ENCODE measurements around the gene GNB1.

The GNB1 gene

DNA sequence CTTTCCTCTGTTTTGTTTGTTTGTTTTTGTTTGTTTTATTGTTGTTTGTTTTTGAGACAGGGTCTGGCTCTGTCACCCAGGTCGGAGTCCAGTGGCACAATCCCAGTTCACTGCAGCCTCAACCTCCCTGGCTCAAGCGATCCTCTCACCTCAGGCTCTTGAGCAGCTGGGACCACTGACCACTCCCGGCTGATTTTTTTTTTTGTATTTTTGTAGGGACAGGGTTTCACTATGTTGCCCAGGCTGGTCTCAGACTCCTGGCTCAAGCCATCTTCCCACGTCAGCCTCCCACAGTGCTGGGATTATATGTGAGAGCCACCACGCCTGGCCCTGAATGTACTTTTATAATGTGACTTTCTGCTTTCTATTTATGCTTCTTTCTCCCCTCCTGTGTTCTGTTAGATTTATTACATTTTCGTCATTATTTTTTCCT, 19.2 kb upstream of the GNB1 start:
- DNase-seq, result no peak

DNA sequence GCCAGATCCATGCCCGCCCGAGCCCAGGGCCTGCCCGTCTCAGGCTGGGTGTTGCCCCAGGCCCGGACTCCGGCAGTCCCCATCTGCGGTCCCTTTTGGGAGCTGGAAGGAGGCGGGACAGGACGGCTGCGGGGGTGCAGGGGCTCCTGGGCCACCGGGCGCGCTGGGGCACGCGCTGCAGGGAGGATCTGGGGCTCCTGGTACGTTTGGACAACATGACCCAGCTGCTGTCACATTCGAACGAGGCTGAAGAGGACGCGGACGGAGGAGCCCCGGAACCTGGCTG, 17.6 kb upstream of the GNB1 start:
- DNase-seq, result no peak

DNA sequence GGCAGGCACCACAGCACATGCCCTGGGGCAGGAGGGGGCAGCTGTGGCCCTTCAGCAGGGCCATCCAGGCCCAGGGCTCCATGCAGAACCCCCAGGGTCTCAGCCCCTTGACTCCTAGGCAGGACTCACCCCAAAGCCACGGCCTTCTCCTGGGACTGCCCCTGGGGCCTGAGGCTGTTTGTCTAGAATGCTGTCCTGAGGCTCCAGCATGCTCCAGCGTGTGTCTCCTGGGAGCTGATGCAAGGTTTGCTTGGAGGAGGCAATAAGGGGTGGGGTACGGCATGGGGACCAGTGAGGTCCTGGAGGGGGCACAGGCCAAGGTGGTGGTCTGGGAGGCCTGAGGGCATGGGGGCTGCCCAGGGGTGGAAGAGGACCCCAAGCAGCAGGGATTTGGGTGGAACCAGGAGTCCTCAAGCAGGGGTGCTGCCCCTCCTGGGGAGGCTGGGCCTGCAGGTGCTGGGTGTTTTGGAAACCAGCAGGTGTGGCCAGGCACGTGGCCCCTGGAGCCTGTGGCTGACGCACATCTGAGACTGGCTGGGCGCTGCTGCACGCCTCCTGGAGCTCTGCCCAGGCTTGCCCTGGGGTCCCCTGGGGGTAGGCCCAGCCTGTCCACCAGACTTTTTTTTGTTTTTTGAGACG, 16.3 kb upstream of the GNB1 start:
- DNase-seq, result peak in 1 of 2 experiments; percentile 77

DNA sequence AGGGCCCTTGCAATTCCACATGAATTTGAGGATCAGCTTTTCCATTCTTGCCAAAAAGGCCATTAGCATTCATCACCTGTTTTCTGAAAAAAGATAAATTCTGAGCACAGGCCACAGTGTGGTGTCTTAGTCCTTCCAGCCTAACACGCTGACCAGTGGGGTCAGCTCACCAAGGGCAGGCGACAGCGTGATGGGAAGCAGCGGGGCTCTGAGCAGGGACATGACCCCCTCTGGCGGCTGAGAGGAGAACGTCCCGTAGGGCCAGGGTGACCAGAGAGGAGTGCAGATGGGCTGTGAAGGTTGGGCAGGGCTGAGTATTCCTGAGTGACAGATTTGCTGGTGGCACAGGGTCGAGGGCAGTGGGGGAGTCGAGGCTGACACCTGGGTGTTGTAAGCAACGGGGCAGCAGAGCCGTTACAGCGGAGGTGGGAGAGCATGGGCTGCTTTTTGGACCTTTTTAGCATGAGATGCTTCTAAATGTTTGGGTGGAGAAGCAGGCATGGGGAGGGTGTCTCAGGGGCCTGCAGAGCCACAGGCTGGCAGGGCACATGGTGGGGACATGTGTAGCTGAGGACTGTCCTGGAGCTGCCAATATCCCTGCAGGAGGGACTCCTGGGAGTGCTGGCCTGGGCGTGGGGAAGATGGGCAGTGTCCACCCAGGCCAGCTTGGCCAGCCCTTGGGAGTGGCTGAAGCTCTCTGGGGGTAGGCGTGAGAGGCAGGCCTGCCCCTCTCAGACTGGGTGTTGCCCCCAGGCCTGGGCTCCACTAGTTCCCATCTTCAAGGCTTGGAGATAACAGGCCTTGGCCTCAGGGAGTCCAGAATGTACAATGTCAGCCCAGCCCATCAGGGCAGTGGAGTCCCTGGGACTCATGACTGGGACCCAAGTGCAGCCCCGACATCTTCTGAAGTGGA, 15.6 kb upstream of the GNB1 start:
- DNase-seq, result peak; percentile 34 to 91

DNA sequence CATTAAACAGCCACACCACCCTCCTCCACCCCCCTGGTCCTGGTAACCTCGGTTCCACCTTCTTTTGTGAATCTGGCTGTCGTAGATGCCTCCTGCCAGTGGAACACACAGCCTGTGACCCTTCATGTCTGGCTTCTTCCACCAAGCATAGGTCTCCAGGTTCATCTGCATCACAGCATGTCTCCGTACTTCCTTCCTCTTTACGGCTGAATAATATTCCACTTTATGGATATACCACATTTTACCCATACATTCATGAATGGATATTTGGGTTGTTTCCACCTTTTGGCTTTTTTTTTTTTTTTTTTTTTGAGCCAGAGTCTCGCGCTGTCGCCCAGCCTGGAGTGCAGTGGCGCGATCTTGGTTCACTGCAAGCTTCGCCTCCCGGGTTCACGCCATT, 12.3 kb upstream of the GNB1 start:
- DNase-seq, result no peak

DNA sequence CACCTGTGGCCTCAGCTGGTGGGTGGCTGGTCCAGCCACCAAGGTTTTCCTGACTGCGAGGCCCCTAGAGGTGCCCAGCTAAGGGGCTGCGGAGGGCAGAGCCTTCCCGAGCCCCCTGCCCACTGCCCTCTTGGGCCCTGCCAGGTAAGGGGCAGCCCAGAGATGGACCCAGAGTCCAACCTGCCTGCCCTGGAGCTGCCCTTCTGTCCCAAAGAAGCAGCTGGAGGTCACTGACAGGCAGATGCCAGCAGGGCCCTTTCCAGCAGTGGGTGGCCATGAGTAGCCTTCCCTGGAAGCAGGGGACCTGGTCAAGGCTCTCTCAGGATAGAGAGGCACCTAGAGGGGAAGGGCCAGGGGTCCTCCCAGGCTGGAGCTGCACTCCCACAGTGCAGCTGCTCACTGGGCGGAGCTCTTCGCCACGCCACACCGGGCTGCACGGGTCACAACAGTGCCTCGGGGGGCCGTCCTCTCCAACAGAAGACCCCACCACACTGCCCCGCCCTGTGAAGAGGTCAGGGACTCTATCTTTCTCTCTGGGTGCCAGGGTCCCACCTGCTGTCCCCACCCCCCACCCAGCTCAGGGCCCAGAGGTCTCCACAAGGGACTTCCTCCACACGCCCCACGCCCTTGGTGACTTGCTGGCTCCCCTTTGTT, 10.9 kb upstream of the GNB1 start:
- DNase-seq, result no peak

DNA sequence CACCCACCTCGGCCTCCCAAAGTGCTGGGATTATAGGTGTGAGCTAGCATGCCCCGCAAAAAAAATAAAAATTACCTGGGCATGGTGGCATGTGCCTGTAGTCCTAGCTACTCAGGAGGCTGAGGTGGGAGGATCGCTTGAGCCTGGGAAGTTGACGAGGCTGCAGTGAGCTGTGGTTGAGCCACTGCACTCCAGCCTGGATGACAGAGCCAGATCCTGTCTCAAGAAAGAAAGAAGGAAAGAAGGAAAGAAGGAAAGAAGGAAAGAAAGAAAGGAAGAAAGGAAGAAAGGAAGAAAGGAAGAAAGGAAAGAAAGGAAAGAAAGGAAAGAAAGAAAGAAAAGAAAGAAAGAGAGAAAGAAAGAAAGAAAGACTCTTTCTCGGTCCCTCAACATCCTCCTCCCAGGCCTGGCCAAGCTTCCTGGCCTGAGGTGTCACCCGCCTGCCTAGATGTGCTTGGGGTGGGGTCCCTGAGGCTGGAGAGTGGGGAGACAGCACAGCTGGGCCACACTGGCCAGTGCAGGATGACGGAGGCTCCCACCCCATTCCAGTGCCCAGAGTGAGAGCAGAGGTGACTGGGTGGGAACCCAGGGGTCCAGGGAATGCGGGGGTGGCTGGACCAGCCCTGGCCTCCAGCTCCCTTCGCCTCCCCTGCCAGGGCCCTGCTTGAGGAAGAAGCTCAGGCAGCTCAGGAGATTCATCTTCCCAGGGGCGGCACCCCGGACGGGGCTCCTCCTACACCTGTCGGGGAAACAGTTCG, 10.2 kb upstream of the GNB1 start:
- peak in 1 of 2 experiments; percentile 43 for DNase-seq

DNA sequence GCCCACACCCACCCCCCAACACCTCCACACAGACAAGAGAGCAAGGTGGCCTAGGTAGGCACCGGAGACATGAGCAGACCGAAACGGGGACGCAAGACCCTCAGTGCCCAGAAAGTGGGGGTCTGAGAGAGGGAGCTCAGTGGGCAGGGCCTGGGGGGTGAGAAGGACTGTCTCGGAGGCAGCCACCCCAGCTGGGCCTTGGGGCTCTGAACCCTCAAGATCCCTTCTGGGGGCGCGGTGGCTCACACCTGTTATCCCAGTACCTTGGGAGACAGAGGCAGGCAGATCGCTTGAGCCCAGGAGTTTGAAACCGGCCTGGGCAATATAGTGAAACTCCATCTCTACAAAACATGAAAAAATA, 9.1 kb upstream of the GNB1 start:
- DNase-seq, result no peak

DNA sequence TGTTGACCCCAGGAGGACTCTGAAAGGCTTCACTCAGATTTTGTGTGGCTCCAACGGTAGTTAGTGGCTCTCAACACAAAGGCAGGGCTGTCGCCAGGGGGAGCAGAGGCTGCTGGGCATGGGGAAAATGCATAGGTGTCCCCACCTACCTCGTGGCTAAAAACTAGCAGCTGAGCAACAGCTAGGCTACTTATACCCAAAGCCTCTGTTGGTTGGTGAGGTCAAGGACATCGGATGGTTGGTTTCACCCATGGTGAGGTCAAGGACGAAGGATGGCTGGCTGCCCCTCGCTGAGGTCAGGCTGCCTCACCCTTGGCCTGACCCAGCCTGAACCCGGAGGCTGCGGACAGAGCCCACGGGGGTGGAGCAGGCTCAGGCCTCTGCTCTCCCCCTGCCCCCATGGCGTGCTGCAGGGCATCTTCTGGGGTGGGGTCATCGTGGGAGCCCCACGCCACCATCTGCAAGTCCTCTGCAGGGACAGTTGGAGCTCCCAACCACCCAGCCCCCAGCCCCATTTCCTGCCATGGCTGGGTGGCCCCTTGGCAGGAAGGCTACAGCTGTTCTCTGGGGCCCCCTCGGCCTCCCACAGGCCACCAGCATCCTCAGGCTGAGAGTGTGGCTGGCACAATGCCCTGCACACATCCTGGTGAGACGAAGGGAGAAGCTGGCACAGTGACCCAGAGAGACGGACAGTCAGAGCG, 8.5 kb upstream of the GNB1 start:
- peak in 1 of 2 experiments; percentile 39 for DNase-seq

DNA sequence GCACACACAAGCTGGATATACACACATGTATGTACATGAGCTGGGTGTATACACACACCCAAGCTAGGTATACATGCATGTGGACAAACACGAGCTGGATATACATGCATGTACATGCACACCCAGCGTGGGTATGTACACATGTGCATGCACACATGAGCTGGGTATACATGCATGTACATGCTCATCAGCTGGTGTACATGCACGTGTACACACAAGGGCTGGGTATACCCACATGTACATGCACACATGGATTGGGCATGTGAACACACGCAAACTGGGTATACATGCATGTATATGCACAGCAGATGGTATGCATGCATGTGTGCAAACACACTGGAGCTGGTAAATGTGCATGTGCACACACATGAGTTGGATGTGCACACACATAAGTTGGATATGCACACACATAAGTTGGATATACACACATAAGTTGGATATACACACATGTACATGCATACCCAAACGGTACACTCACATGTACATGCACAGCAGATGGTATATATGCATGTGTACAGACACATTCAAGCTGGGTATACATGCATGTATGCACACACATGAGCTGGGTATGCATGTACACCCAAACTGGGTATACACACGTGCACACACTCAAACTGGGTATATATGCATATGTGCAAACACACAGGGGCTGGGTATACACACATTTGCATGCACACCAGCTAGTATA, 7.5 kb upstream of the GNB1 start:
- no peak for DNase-seq

DNA sequence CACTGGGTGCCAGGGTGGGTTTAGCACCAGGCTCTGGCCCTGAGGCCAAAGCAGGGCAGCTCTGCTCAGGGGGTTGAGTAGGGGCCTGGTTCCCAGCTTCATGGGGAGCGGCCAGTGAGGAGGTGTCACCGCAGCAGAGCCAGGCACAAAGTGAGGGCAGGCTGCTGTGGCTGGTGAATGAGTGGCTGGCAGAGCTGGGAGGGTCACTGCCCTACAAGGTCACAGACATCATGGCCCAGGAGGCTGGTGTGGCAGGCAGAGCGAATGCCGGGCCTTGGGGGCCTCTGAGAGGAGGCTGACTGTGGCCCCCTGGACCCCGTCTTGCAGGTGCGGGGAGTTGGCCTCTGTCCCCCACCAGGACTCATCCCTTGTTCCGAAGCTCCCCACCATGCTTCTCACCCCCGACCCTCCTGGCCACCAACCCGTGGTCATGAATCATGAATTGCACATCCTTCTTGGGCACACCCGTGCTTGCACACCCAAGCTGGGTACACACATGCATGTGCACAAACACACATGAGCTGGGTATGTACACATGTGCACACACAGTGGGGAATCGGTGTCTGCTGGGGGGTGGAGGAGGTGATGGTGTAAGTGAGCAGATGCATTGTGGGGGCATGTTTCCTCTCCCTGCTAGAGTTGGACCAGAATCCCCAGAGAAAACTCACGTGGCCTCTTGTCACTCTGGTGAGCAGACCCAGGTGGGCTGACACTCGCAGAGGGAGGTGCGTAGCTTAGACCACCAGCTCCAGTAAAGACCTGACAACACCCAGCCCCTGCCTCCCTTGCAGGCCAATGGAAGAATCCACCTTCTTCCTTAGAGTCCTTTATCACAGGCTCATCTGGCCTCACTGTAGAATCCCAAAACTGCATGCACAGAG, 4.8 kb upstream of the GNB1 start:
- DNase-seq, result no peak

DNA sequence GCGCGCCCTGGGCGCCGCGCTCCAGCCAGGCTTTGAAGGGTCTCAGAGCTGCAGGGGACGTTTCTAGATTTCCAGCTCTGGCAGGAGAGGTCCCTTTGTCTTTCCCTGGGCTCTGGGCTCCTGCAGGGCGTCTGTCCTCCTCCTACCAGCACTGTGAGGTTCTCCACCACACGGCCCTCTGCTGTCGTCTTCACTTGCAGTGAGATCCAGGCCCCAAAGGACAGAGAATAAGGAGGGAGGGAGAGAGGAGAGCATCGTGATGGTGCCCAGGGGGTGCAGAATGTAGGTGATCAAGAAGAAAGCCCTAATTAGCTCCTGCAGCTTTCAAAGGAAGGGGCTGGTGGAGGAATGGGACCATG, 4.2 kb upstream of the GNB1 start:
- DNase-seq, result no peak

DNA sequence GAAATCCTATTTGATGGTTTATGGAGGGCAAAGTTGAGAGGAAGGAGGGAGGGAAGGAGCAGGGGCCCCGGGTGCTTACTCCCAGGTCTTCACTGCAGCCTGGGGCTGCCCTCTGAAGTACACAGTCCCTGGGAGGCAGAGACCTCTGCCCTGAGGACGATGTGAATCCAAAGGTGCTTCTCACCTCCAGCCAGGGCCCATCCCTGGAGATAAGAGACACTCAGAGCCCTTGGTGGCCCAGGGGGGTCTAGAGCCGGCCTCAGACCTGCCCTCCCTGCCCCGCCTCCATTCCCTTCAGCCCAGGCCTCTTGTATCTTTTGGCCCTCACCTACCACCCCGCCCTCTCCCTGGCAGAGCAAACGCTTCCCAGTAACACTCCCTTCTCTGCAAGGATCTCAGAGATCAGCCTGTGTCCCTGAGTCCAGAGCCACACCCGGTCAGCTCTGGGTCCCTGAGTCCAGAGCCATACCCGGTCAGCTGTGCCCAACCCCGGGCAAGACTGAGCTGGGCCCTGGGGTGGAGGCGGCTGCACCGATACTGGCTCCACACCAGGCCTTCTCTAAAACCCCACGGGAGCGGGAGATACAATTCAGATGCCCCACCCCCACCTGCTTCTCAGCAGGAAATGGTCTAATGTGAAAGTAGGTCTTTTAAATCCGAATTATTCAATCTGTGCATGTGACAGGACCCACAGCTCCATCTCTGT, 3.6 kb upstream of the GNB1 start:
- DNase-seq, result no peak

DNA sequence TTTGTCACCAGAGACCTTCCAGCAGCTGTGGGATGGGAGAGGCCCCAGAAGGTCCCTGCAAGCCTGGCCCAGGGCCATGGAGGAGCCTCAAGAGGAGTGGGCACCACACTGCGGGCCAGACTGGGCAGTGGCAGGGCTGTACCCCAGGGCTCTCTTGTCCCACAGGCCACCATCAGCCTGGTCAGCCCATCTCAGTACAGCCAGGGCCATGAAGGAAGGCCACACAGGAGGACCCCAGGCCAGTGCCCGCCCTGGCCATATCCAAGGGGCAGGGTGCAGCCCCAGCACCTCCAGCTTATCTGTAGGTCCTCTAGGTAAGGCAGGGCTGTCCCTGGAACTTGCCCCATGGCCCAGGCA, 3.1 kb upstream of the GNB1 start:
- DNase-seq, result no peak

DNA sequence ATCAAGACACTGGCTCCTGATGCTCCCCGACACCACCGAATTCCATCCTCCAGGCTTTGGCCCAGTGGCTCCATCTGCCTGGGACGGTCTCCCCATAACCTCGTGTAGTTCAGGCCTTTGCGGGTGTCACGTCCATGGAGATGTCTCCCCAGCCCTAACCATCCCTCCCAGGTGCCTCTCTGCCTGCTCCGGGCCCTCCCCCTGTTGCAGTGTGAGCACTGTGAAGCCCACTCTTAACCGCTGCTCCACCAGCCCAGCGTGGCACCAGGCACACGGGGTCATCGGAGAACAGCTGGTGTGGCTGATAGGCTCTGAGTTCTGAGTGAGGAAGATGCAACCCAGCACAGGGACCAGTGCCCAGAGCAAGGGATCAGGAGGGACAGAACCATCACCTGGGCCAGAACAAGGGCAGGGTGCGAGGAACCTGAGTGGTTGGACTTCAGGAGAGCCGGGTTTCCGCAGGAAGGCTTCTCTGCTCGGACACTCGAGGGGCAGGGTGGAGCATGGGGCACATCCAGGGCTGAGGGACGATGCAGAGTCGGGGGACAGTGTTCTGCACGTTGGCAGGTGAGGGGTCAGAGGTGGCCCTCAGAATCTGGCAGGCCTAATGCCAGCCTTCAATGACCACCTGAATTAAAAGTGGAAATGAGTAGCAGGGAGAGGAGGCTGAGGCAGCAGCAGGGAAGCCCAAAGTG, 2.6 kb upstream of the GNB1 start:
- DNase-seq, result no peak

DNA sequence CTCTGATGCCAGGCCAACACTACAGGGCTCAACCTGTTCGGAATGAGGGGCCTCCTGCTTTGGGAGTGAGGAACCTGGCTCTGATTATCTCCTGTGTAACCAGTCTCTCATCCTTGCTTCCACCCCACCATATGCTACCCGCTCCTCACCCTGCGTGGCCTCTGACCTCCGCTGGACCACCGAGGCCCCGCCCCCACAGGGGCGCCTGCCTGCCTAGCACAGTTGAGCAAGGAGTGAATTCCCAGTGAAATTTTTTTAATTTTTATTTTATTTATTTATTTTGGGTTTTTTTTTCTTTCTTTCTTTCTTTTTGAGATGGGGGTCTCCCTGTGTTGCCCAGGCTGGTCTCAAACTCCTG, 1.9 kb upstream of the GNB1 start:
- DNase-seq, result no peak

DNA sequence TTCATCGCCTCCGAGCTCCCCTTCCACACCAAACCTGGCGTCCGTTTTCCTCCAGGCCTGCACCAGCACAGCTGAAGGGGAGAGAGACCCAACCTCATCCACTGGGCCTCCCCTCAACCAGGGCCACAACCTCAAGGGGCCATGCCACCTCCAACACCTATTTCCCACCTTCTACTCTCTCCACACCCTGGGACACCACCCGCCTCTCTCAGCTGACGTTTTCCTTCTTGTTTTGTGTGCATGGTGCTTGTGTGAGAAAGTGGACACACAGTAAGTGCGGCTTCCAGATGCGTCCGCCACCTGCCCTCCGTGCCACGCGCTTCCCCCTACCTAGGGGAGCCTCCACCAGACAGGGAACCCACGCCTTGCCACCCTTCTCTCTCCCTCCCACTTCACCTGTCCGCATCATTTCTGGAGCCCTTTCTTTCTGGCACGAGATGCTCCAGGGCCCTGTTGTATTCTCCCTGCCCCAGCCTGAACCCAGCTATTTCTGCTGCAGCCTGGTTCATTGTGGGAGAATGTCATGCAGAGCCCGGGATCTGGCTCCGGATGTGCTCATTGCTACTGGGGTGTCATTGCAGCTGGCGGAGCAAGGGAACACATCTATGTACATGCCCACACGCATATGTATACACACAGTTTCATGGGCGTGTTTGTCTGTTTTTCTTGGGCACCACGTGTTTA, 1.3 kb upstream of the GNB1 start:
- no peak for DNase-seq

DNA sequence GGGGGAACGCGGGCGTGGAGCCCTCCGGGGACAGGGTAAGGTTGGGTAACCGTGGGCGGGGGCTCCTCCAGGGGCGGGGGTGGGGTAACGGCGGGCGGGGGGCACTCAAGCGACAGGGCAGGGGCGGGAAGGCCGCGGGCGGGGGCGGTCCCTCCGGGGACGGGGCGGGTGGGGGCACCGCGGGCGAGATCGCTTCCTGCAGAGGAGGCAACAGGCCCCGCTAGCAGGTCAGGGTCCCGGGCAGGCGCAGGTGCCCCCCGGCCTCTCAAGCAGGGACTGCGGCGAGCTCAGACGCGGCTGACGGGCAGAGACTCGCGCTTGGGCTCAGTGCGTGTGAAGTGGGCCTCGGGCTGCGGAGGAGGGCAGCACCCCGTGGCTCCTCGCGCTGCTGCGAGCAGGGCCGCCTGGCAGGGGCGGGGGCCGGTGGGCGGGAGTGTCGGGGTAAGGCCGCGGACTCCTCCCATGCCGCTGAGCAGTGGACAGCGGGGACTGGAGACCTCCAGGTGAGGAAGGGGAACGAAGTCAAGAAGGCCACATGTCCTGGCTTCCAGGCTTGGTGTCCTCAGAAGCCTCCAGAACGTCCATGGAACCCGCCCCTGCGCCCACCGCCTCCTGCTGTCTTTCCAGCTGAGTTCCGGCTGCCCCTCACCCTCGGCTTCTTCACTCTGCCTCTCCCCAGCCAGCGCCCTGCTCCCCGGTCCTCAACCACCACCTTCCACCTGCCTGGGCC, 627 bp upstream of the GNB1 start:
- peak; percentile 24 to 83 for DNase-seq

All from NCI-H526 (cell line).